ENCODE measurements around the gene TXLNG.
A peak's percentile ranks its signal among the peaks of the same experiment; 100 is the strongest.

DNA sequence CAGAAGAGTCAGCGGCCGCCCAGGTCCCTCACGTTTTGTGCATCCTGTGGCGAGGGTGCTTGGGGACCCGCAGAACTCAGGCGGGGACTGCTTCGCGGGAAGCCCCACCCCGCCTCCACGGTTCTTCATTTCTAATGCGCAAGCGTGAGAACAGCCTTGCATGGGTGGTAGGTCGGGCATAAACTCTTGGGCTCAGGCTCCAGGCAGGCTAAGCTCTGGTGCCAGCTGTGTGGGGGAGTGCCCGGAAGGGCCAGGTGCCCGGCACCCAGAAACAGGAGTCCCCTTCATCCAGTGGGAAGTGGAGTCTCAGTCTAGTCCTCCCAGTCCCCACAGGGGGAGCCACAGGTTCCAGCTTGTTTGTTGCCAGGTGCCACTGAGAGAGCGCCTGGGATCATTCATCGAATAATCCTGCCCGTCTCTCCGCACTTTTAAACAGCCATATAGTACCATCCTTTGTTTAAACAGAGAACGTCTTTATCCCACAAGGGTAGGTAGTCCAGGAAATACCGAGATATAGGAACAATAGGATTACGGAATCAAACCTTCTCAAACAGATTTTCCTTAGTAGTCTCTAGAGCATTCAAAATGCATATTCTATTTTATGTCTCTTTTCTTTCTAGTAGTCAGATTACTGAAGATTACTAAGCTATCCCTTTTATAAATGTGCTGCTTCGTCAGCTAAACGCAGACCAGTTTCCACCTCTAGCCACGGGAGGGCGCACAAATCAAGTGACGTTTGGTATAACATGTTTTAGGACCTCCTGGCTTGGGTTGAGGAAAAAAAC is 96.6 kb downstream of the TXLNG start:
- no peak for TF ChIP-seq POLR2A (IDR thresholded peaks at IDR 0.05)
- TF ChIP-seq, protein P1, sequence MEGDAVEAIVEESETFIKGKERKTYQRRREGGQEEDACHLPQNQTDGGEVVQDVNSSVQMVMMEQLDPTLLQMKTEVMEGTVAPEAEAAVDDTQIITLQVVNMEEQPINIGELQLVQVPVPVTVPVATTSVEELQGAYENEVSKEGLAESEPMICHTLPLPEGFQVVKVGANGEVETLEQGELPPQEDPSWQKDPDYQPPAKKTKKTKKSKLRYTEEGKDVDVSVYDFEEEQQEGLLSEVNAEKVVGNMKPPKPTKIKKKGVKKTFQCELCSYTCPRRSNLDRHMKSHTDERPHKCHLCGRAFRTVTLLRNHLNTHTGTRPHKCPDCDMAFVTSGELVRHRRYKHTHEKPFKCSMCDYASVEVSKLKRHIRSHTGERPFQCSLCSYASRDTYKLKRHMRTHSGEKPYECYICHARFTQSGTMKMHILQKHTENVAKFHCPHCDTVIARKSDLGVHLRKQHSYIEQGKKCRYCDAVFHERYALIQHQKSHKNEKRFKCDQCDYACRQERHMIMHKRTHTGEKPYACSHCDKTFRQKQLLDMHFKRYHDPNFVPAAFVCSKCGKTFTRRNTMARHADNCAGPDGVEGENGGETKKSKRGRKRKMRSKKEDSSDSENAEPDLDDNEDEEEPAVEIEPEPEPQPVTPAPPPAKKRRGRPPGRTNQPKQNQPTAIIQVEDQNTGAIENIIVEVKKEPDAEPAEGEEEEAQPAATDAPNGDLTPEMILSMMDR (IDR thresholded peaks at IDR 0.05) = peak; percentile 36 to 50 (median 44)

Data from upper lobe of left lung (tissue), 4 donors.